Stimulated activated CD8-positive, alpha-beta memory T cell treated with anti-CD3 and anti-CD28 coated beads, Interleukin-12 subunit alpha, Interleukin-12 subunit beta, amount 100 ng/mL, for 24 hours (primary cell): ENCODE data around the gene RFLNA.

Experiments
- DNase-seq: peaks from one replicate; pipeline ENCODE4 v3.0.0-alpha.2; 2020; ENCODE audit errors: extremely low read depth

Gene RFLNA

DNA sequence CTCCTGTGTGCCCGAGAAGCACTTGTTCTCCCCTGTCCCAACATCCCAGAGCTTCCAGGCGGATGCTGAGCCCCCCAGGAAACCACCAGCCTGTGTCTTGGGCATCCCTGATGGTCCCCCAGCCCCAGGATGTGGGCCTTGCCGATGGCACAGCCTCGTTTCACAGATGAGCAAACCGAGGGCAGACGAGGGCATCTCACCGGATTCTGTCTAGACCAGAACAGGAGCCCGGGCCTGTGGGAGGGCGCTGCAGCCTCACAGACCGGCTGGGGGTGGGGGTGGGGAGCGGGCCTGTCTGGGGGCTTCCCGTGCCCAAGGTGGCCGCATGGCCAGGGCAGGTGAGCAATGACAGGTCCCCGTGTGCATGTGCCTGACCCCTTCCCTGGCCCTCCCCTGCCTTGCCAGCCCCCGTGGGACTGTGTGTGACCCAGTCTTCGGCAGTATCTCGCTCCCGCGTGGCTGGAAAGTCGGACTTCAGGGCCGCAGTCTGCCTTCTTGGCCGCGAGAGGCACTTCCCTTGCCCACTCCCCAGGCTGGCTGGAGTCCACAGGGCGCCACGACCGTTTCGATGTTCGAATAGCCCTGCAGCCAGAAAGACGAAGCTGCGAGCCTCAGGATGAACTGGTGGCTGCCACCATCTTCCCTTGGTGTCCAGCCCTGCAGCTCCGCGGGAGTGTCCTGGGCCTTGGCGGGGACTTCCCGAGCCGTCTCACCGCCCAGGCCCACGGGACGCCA, 8.9 kb downstream of the RFLNA start:
- DNase-seq: no peak

DNA sequence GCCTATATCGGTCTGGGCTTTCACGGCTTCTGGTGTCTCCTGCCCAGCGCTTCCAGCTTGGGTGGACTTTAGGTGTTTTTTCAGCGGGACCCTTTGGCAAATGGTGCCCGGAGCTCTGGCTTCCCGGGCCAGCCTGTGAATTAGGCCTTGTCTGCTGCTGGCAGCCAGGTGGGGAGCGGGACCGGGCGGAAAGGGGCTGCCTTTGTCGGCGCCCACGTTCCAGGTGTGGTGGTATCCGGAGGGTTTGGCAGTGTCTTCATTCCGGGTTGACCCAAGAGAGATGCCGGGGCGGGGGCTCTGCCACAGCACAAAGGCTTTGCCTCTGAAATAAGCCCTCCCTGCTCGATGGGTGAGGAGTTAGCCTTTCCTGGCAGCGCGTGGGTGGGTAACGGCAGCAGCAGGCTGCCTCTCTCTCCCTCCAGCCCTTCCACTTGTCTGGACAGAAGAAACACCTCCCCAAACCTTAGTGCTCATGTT, 9.5 kb downstream of the RFLNA start:
- DNase-seq: no peak

DNA sequence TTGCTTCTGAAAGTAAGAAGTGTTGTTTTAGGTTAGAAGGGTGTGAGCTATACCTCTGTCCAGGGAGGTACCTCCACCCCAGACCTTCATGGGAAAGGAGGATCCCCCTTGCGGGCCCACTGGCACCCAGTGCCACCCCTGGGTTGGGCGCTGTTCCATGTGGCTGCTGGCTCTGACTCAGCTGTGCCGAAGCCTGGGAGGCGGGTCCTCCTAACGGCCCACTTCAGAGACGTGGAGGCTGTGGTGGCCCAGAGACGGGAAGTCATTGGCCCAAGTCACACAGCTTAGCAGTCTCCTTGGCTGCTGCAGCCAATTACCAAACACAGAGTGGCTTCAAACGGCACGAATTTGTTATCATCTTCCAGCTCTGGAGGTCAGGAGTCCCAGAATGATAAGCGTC, 10.2 kb downstream of the RFLNA start:
- DNase-seq: no peak

DNA sequence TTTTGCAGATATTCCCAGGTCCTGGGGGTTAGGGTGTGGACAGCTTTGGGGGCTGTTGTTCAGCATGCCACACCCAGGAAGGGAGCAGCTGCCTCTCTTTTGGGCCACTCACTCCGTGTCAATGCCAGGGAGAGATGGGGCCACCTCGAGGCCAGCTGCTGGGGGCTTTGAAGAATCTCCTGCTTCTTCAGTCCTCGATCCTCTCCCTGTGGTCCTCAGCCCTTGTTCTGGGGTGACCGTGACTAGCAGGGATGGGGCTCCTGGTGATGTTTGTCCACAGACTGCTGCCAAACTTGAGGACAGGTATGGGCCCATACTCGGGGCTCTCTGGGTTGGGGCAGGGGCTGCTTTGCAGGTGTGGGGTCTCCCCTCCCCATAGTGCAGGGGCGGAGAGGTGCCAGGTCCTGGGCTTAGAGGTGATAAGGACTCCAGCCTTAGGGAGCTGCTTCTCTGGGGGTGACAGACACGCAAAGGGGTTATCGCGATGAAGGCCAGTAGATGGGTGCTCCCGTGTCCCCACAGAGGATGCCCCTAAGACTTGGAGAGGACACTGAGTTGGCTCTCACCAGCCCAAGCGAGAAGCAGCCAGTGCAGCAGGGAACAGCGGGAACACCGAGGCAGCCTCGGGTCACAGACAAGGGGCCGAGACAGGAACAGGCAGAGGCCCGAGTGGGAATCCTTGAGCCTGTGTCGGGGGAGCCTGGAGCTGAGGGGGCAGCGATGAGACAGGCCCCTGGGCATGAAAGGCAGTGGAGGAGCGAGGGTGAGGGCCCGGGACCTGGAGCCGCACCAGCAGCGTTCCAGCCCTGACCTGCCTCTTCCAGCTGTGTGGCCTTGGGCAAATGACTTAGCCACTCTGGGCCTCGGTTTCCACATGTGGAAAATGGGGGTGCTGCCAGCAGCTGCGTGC, 11.1 kb downstream of the RFLNA start:
- DNase-seq: no peak

DNA sequence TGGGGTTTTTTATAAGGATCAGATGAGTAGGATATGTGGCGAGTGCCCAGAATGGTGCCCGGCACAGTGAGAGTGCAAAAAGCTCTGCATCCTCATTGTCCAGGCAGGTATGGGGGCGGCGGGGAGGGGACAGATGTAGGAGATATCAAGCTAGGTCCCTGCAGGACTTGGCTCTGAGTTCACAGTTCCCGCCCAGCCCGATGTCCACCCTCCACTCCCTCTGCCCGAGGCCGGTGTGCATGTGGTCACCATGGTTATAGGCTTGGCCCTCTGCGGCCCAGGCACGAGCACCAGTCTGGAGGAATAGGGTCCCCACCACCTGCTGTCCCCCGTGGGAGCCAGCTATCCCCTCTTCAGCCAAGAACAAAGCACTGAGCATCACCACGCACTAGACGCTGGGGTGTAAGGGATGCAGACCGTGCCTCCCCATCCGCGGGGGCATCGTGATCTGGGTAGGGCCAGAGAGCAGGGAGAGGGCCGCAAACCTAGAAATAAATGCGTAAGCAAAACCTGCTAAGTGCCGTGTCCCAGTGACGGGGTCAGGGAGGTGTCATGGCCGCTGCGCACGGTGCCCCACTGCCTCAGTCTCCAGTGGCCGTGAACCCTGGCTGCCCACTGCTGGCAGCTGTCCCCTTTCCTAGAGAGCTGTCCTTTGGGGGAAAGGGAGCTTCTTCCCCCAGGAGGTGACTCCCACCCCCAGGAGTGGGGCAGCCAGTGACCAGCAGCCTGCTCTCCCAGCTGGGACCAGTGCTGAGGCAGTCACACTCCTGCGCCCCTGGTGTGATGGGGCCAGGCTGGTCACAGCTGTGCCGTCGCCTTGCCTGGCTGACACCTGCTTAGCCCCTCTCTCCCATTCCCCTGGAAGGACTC, 12.0 kb downstream of the RFLNA start:
- DNase-seq: no peak

DNA sequence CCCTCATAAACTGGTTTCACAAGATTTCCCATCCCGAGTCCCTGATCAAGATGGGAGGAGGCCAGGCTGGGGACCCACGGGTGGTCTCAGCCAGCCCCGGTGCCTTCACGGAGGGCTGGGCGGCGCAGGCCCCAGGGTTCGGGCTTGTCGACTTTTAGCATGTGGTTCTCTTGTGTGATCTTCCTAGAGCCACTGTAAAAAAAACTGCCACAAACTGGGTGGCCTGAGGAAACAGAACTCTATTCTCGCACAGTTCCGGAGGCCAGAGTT, 12.6 kb downstream of the RFLNA start:
- no peak for DNase-seq

DNA sequence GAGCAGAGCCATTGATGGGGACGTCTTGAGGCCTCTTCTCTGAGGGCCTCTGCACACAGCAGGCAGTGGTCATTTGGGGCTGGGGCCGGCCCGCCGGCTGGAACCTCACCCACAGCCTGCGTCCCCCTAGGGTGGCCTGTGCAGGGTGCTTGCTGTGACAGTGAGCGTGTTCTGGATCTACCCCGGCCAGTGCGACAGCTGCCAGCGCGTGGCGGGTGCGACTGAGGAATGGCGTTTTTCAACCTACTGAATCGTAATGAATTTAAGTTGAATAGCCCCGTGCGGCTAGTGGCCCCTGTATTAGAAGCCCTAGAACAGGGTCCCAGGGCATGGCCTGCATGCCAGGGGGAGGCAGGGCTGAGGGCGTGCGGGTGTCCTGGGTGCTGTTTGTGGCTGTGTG, 13.8 kb downstream of the RFLNA start:
- no peak for DNase-seq

DNA sequence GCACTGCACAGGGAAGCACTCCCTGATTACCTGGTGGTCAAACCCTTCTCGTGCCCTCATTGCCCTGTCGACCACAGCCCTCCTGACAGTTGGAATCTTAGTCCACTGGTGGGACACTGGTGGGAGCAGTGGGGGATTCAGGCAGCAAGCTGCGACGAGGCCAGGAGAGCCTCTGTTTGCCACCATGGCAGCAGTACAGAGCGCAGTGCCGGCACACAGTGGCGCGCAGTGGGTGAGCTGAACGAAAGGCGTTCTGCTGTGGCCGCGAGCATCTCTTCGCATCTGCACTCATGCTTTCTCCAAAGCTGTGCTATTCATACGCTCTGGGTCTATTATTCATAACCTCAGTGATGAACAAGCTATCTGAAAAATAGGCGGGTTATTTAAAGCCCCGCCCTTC, 14.3 kb downstream of the RFLNA start:
- DNase-seq: no peak

DNA sequence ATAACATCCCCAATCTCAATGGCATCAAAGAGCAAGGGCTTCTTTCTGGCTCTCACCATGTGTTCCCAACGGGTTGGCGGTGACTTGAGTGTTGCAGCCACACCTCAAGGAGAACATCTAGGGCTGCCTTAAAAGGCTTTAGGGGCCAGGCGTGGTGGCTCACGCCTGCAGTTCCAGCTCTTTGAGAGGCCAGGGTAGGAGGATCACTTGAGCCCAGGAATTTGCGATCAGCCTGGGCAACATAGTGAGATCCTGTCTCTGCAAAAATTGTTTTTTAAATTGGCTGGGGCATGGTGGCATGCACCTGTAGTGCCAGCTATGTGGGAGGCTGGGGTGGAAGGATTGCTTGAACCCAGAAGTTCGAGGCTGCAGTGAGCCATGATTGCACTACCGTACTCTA, 14.9 kb downstream of the RFLNA start:
- no peak for DNase-seq

DNA sequence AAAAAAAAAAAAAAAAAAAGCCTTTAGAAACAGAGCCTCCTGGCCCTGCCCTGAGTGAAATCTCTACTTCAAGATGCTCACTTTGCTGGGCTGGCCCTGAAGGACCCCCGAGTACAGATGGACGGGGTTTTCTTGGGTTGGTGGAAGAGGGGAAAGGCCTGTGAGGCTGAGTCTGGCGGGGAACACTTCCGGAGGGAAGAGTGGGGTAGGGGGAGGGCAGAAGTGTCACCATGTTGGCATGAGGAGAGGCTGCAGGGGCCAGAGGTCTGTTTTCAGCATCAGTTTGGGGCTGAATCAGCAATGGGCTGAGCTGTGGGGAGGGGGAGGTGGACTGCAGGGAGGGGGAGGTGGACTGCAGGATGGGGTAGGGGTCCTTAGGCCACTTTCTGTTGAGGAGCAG, 15.3 kb downstream of the RFLNA start:
- DNase-seq: no peak

DNA sequence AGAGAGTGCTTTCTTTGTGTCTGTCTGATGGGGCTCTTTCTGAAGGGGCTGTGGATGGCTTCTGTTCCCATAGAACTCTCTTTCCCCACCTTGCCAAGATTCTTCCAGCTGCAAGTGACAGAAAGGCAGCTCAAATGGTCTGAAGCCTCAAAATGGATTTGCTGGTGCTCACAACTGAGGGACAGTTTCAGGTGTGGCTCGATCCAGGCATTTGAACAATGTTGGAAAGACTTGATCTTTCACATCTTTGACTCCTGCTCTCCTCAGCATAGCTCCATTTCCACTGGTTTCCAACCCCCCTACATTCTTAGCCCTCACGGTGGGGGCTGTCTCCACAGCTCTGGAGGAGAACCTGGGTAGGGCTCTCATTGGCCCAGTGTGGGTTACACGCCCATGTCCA, 15.9 kb downstream of the RFLNA start:
- DNase-seq: no peak

DNA sequence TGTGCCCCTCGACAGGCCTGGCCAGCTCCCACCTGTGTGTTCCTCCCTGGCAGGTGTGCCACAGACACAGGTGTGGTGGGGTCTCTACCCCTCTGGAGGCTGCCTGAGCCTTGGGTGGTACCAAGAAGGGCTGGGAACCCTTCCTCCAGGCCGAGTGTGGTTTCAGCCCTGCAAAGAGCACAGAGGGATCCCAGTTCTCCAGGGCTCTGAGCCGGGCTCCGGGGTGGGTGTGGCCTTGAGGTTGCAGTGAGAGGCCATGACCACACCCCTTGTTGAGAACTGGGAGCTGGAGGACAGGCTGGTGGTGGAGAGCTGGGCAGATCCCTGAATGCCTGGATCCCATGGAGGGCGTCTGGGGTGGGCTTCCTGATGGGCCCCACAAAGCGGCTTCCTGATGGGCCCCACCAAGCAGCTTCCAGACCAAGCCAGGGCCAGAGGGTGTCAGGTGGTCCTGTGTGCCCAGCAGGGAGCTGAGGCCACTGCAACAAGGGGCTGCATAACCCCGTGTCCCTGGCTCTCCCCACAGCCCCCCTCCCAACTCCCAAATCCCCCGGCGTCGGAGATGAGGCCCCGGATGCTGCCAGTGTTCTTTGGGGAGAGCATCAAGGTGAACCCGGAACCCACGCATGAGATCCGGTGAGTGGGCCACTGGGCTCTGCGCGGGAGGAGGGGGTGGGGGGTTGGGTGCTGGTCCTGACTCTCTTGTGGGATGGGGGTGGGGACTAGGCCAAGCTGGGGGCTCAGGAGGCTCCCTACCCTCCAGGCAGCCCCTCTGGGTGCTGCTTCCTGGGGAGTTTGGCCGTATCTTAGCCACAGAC, 16.6 kb downstream of the RFLNA start:
- DNase-seq: no peak

DNA sequence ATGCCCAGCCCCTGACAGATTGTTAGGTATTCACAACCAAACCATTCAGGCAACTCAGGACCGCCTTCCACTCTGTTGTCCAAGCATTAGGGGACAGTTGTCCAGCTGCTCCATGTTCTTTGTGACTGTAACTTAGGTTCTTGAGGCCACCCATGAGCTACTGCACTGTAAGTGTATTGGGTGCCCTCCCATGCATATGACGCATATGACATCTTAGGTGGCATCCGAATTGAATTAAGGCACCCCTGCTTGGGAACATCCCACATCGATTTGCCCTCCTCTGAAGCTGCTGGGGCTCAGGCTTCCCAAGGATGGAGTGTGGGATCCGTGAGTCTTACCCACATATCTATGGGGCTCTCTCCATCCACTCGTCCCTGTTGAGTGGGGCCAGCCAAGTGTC, 17.7 kb downstream of the RFLNA start:
- no peak for DNase-seq

DNA sequence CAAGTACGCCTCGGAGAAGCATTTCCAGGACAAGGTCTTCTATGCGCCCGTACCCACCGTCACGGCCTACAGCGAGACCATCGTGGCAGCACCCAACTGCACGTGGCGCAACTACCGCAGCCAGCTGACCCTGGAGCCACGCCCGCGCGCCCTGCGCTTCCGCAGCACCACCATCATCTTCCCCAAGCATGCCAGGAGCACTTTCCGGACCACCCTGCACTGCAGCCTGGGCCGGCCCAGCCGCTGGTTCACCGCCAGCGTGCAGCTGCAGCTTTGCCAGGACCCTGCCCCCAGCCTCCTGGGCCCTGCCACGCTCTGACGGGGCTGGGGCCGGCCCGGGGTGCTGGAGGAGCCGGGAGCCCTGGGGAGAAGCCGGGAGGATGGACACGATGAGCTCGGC, 19.3 kb downstream of the RFLNA start:
- no peak for DNase-seq

DNA sequence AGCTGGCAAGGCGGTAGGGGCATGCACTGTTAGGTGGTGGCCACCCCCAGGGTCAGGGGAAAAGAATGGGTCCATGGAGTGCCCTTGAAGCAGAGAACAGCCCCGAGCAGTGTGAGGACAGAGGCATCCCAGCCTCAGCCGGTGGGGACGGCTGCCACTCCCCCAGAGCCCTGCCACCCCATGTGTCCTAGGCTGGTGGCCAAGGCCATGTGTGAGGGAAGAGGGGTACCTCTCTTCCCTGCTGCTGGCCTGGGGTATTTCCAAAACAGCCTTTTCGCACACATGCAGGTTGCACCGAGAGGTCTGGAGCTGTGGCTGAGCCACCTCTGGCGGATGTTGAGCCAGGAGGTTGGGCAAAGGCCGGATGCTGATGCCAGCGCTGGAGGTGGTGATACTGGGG, 19.9 kb downstream of the RFLNA start:
- no peak for DNase-seq

DNA sequence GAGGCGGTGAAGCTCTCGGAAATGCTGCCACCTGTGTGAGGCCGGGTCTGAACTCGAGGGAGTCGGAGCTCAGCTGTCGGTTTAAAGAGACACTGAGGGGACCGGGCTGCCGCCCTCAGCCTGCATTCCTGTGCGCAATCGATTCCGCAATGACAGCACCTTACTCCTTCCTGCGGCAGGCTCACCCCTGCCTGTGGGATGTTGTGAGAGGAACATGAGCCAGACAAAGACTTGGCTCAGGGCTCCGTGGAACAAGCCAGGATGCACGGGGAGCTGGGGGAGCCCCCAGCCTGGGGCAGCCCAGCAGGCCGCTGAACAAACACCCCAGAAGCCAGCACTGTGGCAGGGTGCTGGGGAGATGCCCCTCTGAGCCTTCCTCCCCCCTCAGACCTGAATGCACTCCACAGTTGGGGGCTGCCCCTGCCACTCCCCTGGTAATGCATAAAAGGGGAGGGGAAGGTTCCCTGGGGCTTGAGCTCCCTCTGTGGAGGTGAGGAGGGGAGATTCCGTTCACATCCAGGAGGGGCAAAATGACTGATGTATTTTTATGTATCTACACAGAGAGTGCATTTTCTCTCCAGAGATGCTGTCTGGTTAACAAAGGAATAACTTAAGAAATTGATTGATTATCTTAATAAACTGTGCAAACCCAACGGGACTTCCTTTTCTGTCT, 20.6 kb downstream of the RFLNA start:
- DNase-seq: no peak

DNA sequence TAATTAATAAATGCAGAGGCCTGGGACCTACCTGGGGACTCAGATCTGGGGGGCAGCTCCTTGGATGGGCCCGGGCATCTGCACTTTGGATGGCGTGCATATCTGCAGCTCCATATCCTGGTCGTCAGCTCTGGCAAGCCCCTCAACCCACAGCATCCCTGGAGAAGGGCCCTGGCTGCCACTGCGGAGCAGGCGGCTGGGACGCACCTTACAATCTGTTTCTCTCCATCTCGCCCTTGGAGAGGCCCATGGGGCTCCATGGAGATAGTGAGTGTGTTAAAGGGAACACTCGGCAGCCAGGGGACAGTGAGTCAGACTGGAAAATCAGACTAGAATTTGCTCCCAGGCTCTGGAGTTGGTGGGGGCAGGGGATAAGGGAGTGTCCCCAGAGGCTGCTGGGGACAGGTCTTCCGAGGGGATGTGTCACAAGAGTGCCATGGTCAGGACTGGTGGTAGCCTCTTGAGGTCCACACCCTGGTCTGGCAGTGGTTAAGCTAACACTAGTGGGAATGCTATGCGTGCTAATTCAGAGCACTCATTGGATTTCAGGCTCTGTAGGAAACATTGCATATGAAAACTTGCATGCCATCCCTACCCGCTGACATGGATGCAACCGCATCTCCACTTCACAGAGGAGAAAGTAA, 21.5 kb downstream of the RFLNA start:
- no peak for DNase-seq

DNA sequence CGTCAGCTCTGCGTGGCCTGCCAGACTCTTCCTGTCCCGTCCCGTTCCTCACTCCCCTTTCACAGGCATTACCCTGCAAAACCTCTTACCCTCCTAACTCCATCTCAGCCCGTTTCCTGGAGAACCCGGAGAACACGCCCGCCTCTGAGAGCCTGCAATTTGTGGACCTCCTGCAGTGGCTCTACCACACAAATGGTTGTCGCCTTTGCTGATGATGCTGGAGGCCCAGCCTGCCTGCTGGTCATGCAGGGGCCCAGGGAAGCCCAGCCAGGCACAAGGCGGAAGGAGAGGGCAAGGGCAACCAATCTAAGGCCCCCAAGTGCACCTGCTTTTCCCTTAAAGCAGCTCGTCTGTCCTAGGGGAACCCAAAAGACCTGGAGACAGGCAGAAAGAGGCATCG, 22.5 kb downstream of the RFLNA start:
- DNase-seq: no peak

DNA sequence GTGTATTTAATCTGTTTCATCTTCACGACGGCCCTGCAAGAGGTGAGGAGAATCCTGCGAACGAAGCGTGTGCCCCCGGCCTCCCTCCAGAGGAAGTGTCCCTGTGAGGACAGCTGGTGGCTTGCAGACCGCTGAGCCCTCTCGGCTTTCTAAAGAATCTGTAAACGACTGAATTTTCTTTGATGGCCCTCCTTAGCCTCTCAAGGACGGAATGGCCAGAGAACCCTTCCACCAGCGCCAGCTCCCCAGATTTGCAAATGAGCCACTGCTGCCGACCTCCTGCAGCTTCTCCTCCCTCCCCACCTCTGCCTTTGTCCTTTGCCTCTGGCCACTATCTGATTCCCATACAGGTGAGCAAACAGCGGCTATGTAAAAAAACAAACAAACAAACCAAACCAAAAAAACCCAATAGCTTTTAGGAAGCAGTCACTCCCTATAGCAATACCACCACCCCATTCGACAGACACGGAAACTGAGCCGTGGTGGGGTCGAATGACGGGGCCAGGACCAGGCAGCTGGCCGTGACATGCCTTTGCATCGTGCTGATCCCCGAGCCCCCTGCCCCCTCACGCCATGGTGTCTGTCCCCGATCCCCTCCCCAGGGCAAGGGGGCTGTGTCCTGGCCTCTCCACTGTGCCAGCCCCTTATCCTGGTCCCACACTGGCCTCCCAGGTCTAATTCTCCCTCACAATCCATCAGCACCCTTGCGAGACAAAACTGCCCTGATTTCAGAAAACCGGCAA, 23.6 kb downstream of the RFLNA start:
- DNase-seq: no peak
